Measurements from ENCODE around the gene RACGAP1. TPM values are rescaled to one million over a fixed set of nuclear protein-coding genes. Genes with fewer than 3 reads are reported as not detected.

The RACGAP1 gene
- total RNA-seq, 6 experiments from 2014 or later = 2.8 to 5.4 (median 4.2) TPM

GRCh38 chr12:50061171-50061570 lies 35.9 kb upstream of the RACGAP1 start:
- H3K27ac ChIP-seq = no peak overlapping the region
- no peaks in the 10 kb centered on the region for H3K36me3 ChIP-seq
- ATAC-seq (peak in 2 of 4 donors; percentile 8 to 43), DNase-seq (no peak)
- no peaks in the 10 kb centered on the region for H3K9me3 ChIP-seq
- 75% methylated on average over 2 of the region's 2 CpGs for WGBS (ENCODE audit: insufficient coverage, low coverage, low lambda C conversion rate, missing lambda C conversion rate)
- intact Hi-C loops (cut with DNase I) = loop anchor here in 1 of 2 donors (10.0 kb wide), 1 partner anchor 186 kb away; no protein-coding TSS in a partner anchor
- H3K27me3 ChIP-seq = no peaks in the 10 kb centered on the region
- H3K4me3 ChIP-seq = no peak overlapping the region
- TF ChIP-seq POLR2A (IDR thresholded peaks at IDR 0.05) (no peak), CTCF (IDR thresholded peaks at IDR 0.05) (no peak)
- peaks cover 0 to 7% (median 0%) of the 10 kb centered on the region in 4 donors for H3K4me1 ChIP-seq

- ATAC-seq (no peak), DNase-seq (no peak)
- no peak overlapping the region for H3K4me3 ChIP-seq
- no peaks in the 10 kb centered on the region for H3K27me3 ChIP-seq
- intact Hi-C loops (cut with DNase I) = loop anchor here in 1 of 2 donors (10.0 kb wide), 1 partner anchor 185 kb away; no protein-coding TSS in a partner anchor
- H3K4me1 ChIP-seq = peaks cover 0 to 7% (median 0%) of the 10 kb centered on the region in 4 donors
- H3K36me3 ChIP-seq = no peaks in the 10 kb centered on the region
- WGBS (ENCODE audit: insufficient coverage, low coverage, low lambda C conversion rate, missing lambda C conversion rate) = 0% methylated on average over 1 of the region's 4 CpGs
- TF ChIP-seq CTCF (IDR thresholded peaks at IDR 0.05) (no peak), POLR2A (IDR thresholded peaks at IDR 0.05) (no peak)
- no peaks in the 10 kb centered on the region for H3K9me3 ChIP-seq
- no peak overlapping the region for H3K27ac ChIP-seq
Observed at GRCh38 chr12:50060120-50060468, 34.8 kb upstream of the RACGAP1 start.

GRCh38 chr12:50059440-50060119 lies 34.3 kb upstream of the RACGAP1 start:
- Histone ChIP-seq H3K4me3 (no peak overlapping the region), H3K9me3 (no peaks in the 10 kb centered on the region), H3K27me3 (no peaks in the 10 kb centered on the region), H3K36me3 (no peaks in the 10 kb centered on the region), H3K27ac (no peak overlapping the region), H3K4me1 (peaks cover 0 to 7% (median 0%) of the 10 kb centered on the region in 4 donors)
- no peak for DNase-seq
- WGBS (ENCODE audit: insufficient coverage, low coverage, low lambda C conversion rate, missing lambda C conversion rate) = 68% methylated on average over 8 of the region's 12 CpGs
- intact Hi-C loops (cut with DNase I) = loop anchor here (5.0 to 10.0 kb wide), 3 partner anchors 87 to 185 kb away; partner anchors contain the start of gene AQP6 (in 1 of the 2)
- ATAC-seq = no peak
- TF ChIP-seq CTCF (IDR thresholded peaks at IDR 0.05) = no peak
- no peak for TF ChIP-seq POLR2A (IDR thresholded peaks at IDR 0.05)

- Histone ChIP-seq H3K27me3 (no peaks in the 10 kb centered on the region), H3K36me3 (no peaks in the 10 kb centered on the region), H3K4me3 (no peak overlapping the region), H3K27ac (no peak overlapping the region), H3K4me1 (peaks cover 0 to 7% (median 0%) of the 10 kb centered on the region in 4 donors), H3K9me3 (no peaks in the 10 kb centered on the region)
- peak in 1 of 3 donors; percentile 39 for DNase-seq
- TF ChIP-seq POLR2A (IDR thresholded peaks at IDR 0.05) (no peak), CTCF (IDR thresholded peaks at IDR 0.05) (no peak)
- intact Hi-C loops (cut with DNase I) = loop anchor here (5.0 kb wide), 2 partner anchors 87 to 92 kb away; partner anchors contain the start of gene AQP6 (in 1 of the 2)
- no CpG with 5 or more reads among the region's 15 CpGs for WGBS (ENCODE audit: insufficient coverage, low coverage, low lambda C conversion rate, missing lambda C conversion rate)
- ATAC-seq = no peak
Observed at GRCh38 chr12:50058743-50059312, 33.5 kb upstream of the RACGAP1 start.
